Right cardiac atrium (tissue), 5 donors: ENCODE results near the gene RNF213. TPM values are rescaled to one million over a fixed set of nuclear protein-coding genes. Genes with fewer than 3 reads are reported as not detected.

Experiments used
- ATAC-seq, 2 donors: fragments of 200-7000 bp; cut with Tn5 transposase; one replicate each; pipeline versions ENCODE4 v1.8.0 to v1.9.1; 2020; ENCODE audit warnings: moderate library complexity in 2 of 2, mild to moderate bottlenecking in 1 of 2
- DNase-seq, 3 donors: peaks; one replicate each; pipeline ENCODE4 v3.0.0-alpha.2; 2020
- H3K27ac ChIP-seq: one replicate; pipeline ENCODE4 v1.5.1; 2013; ENCODE audit warnings: mild to moderate bottlenecking, low read length, control low read depth, moderate library complexity
- H3K27me3 ChIP-seq: one replicate; pipeline ENCODE4 v1.6.1; 2013; ENCODE audit not compliant: control insufficient read depth, insufficient read depth
- H3K4me1 ChIP-seq: one replicate; pipeline ENCODE4 v1.6.1; 2013; ENCODE audit warnings: low read length; ENCODE audit not compliant: control insufficient read depth, insufficient read depth
- H3K4me3 ChIP-seq: one replicate; pipeline ENCODE4 v1.5.1; 2013; ENCODE audit warnings: low read length, control low read depth
- H3K9me3 ChIP-seq: one replicate; pipeline ENCODE4 v1.6.1; 2013; ENCODE audit warnings: low read length; ENCODE audit not compliant: control insufficient read depth
- WGBS: extraction: QIAGEN DNeasy Blood & Tissue Kit; methylation state at CpG from one replicate; pipeline ENCODE4 v1.1.7; 2013; 5-methylcytosine and 5-hydroxymethylcytosine counted together
- intact Hi-C, 4 donors: fragments of 100-400 bp; cut with DNase I; formaldehyde crosslinking; loops; one replicate each; pipeline versions ENCODE4 v1.11.0 to v1.14.0; 2022 to 2023
- polyA plus RNA-seq: library from polyadenylated mRNA; stranded (reverse); fragments of 200-250 nt; gene quantifications from one replicate; pipeline ENCODE4 v1.2.3, GENCODE V29; 2013
- total RNA-seq, 4 donors: library from RNA; stranded (reverse); fragmentation: NEBNext Ultra II Directional; extraction: Animal tissue kit (Norgen Biotek cat#: 25700); gene quantifications; one replicate each; pipeline ENCODE4 v1.2.1, GENCODE V29; 2021
- donor health status: healthy with polysubstance abuse.
- donor health status: DM: no; HTN: yes; CAD: no.
- donor health status: DM: no; HTN: no; CAD: no.
- donor health status: DM: no; HTN: yes; CAD: no; lungs with severe emphysema.
- donor health status: DM: yes; HTN: yes; CAD: no.

Gene RNF213
- total and polyA plus RNA-seq, 5 donors, result 28.7 to 49.7 (median 43.0) TPM

GRCh38 chr17:80261895-80262279, 1.2 kb downstream of the RNF213 start:
- intact Hi-C loops, result no loop called here
- H3K4me3 ChIP-seq, result peak overlapping the region; percentile 97
- peaks cover 4% of the 10 kb centered on the region for H3K4me1 ChIP-seq
- H3K27ac ChIP-seq, result peak overlapping the region; percentile 96
- H3K9me3 ChIP-seq, result no peaks in the 10 kb centered on the region
- DNase-seq, result no peak
- WGBS, result 49% methylated on average over 8 of the region's 8 CpGs
- no peaks in the 10 kb centered on the region for H3K27me3 ChIP-seq
- no peak for ATAC-seq

DNA sequence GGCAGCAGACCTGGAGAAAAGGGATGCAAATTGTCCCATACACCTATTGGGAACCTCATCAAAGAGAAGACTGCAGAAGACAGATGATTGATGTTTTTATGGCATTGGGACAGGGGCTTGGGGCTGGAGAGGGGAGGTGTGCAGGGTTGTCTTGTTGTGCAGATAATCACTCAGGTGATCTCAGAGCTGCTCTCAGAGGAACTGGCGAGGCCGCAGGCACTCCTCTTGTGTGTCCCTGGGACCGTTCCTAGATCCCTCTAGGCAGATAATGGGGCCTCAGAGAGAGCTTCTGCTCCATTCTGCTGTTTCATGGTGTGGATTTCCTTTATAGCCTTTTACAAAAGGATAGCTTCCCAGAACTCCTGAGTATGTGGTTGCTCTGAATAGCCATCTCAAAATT, 1.6 kb downstream of the RNF213 start:
- intact Hi-C loops, result no loop called here
- Histone ChIP-seq H3K27me3 (no peaks in the 10 kb centered on the region), H3K4me3 (no peak overlapping the region), H3K9me3 (no peaks in the 10 kb centered on the region), H3K27ac (peak overlapping the region; percentile 16), H3K4me1 (peaks cover 4% of the 10 kb centered on the region)
- DNase-seq (peak in 1 of 3 donors; percentile 39), ATAC-seq (no peak)
- 56% methylated on average over 3 of the region's 3 CpGs for WGBS

- ATAC-seq (no peak), DNase-seq (peak in 1 of 3 donors; percentile 57)
- WGBS, result 77% methylated on average over 8 of the region's 8 CpGs
- peak overlapping the region; percentile 14 for H3K4me3 ChIP-seq
- H3K27ac ChIP-seq, result peak overlapping the region; percentile 31
- peaks cover 4% of the 10 kb centered on the region for H3K4me1 ChIP-seq
- no peaks in the 10 kb centered on the region for H3K27me3 ChIP-seq
- intact Hi-C loops, result no loop called here
- H3K9me3 ChIP-seq, result no peaks in the 10 kb centered on the region
Observed at GRCh38 chr17:80262775-80263244, 2.2 kb downstream of the RNF213 start.

- H3K4me1 ChIP-seq, result peaks cover 4% of the 10 kb centered on the region
- peak overlapping the region; percentile 48 for H3K27ac ChIP-seq
- DNase-seq, result peak; percentile 85 to 93 (median 87)
- H3K4me3 ChIP-seq, result peak overlapping the region; percentile 26
- no peaks in the 10 kb centered on the region for H3K9me3 ChIP-seq
- intact Hi-C loops, result no loop called here
- no peaks in the 10 kb centered on the region for H3K27me3 ChIP-seq
- WGBS, result 34% methylated on average over 19 of the region's 19 CpGs
- ATAC-seq, result peak; percentile 67 to 73
Observed at GRCh38 chr17:80263253-80264204, 2.9 kb downstream of the RNF213 start.

DNA sequence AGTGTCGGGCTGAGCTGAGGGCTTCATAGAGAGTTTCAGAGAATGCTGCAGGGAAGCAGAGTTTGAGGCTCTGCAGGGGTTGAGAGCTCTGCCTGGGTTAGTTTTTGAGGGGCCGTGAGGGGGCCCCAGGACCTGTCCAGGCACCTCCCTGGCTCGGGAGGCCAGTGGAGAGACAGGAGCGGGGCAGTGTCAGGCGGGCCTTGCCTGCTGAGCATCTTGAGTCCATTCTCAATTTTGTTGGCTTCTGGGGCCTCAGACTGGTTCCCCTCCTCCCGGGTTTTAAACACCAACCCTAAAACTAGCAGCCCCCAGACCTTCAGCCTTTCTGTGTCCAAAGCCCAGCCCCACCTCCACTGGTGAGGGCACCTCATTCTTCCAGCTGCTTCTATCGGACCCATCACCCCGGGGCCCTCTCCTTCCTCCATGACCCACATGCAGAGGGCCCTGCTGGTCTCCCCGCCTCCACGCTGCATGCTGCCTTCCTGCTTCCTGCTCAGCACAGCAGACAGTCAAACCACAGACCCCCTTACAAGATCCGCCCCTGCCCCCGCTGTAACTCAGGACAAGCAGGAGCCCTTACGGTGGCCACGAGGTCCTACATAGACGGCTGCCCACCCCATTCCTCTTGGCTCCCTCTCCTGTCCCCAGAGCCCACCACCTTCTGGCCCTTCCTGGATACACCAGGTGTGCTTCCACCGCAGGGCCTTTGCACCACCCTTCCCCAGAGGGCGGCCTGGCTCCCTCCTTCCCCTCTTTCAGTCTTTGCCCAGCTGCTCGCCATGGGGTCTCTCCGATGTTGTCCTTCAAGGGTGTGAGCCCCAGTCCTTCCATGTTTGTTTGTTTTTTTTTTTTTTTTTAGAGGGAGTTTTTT, 3.8 kb downstream of the RNF213 start:
- 72% methylated on average over 19 of the region's 19 CpGs for WGBS
- no peaks in the 10 kb centered on the region for H3K27me3 ChIP-seq
- DNase-seq, result peak in 1 of 3 donors; percentile 70
- H3K27ac ChIP-seq, result no peak overlapping the region
- intact Hi-C loops, result no loop called here
- peak overlapping the region; percentile 26 for H3K4me3 ChIP-seq
- no peak for ATAC-seq
- peaks cover 4% of the 10 kb centered on the region for H3K4me1 ChIP-seq
- no peaks in the 10 kb centered on the region for H3K9me3 ChIP-seq

GRCh38 chr17:80265205-80266068, 4.8 kb downstream of the RNF213 start:
- intact Hi-C loops, result no loop called here
- Histone ChIP-seq H3K9me3 (no peaks in the 10 kb centered on the region), H3K27ac (no peak overlapping the region), H3K27me3 (no peaks in the 10 kb centered on the region), H3K4me3 (no peak overlapping the region), H3K4me1 (peaks cover 4% of the 10 kb centered on the region)
- 93% methylated on average over 17 of the region's 17 CpGs for WGBS
- ATAC-seq (no peak), DNase-seq (peak in 1 of 3 donors; percentile 59)

- no peaks in the 10 kb centered on the region for H3K9me3 ChIP-seq
- intact Hi-C loops, result no loop called here
Observed at GRCh38 chr17:80267391-80267790, 6.7 kb downstream of the RNF213 start.

DNA sequence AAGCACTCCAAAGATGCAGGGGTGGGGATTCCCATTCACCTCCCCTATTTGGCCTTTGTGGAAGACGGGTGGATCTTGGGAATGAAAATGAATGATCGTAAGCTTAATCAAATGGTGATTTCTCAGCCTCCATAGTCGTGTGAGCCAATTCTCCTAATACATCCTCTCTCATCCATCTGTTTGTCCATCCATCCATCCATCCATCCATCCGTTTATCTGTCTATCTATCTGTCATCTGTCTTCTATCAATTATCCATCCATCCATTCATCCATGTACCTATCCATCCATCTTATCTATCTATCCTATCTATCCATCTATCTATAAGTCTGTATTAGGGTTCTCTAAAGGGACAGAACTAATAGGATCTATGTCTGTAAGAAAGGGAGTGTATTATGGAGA, 7.8 kb downstream of the RNF213 start:
- Histone ChIP-seq H3K27ac (no peak overlapping the region), H3K27me3 (no peaks in the 10 kb centered on the region), H3K4me3 (no peak overlapping the region), H3K9me3 (no peaks in the 10 kb centered on the region), H3K4me1 (peaks cover 1% of the 10 kb centered on the region)
- intact Hi-C loops, result no loop called here
- ATAC-seq (no peak), DNase-seq (no peak)
- WGBS, result 84% methylated on average over 4 of the region's 4 CpGs

More at GRCh38 chr17:80267391-80267790, 6.7 kb downstream of the RNF213 start:
- H3K27me3 ChIP-seq, result no peaks in the 10 kb centered on the region
- no peak for DNase-seq
- H3K4me3 ChIP-seq, result no peak overlapping the region
- 95% methylated on average over 6 of the region's 6 CpGs for WGBS
- peaks cover 4% of the 10 kb centered on the region for H3K4me1 ChIP-seq
- no peak overlapping the region for H3K27ac ChIP-seq
- no peak for ATAC-seq

DNA sequence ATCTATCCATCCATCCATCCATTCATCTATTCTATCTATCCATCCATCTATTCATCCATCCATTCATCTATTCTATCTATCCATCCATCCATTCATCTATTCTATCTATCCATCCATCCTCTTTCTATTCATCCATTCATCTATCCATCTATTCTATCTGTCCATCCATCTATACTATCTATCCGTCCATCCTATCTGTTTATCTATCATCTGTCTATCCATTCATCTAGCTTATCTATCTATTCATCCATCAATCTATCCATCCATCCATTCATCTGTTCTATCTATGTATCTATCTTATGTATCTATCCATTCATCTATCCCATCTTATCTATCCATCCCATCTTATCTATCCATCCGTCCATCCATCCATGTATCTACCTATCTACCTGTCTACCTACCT, 8.8 kb downstream of the RNF213 start:
- DNase-seq, result no peak
- WGBS, result 84% methylated on average over 2 of the region's 2 CpGs
- intact Hi-C loops, result no loop called here
- no peak overlapping the region for H3K4me3 ChIP-seq
- H3K4me1 ChIP-seq, result peaks cover 1% of the 10 kb centered on the region
- ATAC-seq, result no peak
- H3K9me3 ChIP-seq, result no peaks in the 10 kb centered on the region
- H3K27me3 ChIP-seq, result no peaks in the 10 kb centered on the region
- no peak overlapping the region for H3K27ac ChIP-seq

- 79% methylated on average over 10 of the region's 10 CpGs for WGBS
- ATAC-seq, result no peak
- intact Hi-C loops, result no loop called here
Observed at GRCh38 chr17:80270104-80270503, 9.5 kb downstream of the RNF213 start.

More at GRCh38 chr17:80270104-80270503, 9.5 kb downstream of the RNF213 start:
- peak in 1 of 3 donors; percentile 35 for DNase-seq
- H3K27me3 ChIP-seq, result no peaks in the 10 kb centered on the region
- no peak overlapping the region for H3K4me3 ChIP-seq
- no peak overlapping the region for H3K27ac ChIP-seq
- H3K4me1 ChIP-seq, result peaks cover 1% of the 10 kb centered on the region
- no peaks in the 10 kb centered on the region for H3K9me3 ChIP-seq
